Measurements from ENCODE around the gene FGF23.

FGF23 gene

DNA sequence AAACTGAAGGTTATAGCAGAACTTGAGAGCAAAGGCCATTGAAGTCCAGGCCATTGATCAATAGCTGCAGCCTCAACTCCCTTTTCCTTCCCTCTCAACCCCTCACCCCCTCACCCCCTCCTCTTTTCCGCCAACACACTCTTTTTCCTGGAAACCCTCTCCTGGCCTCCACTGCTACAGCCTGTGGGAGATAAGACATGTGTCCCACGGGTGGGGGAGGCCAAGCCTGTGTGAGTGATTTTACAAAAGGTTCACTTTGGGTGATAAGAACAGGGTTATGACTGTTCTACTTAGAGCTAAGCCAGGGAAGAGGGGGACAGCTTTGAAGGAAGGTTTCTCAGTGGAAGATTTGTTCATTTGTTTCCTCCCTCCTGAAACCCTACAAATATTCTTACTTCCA is 9.2 kb upstream of the FGF23 start:
- Histone ChIP-seq H3K9me2 (replicated peaks; ENCODE audit: insufficient read depth, low read length) (no peaks in the 10 kb centered on the region), H2AFZ (ENCODE audit: low read depth, low read length, severe bottlenecking) (no peak overlapping the region), H3K79me2 (ENCODE audit: insufficient read depth, low read length) (no peaks in the 10 kb centered on the region), H3K4me2 (ENCODE audit: low read depth, low read length, poor library complexity, severe bottlenecking) (no peak overlapping the region), H3K27ac (ENCODE audit: low read depth, low read length) (no peak overlapping the region), H4K20me1 (ENCODE audit: low read depth, low read length) (no peaks in the 10 kb centered on the region), H3K36me3 (ENCODE audit: low read length) (no peaks in the 10 kb centered on the region), H3K9me3 (ENCODE audit: insufficient read depth, low read length) (no peaks in the 10 kb centered on the region), H3F3A (ENCODE audit: insufficient read depth) (no peaks in the 10 kb centered on the region), H3K9ac (ENCODE audit: low read length) (no peak overlapping the region), H3K27me3 (ENCODE audit: low read length) (no peaks in the 10 kb centered on the region), H3K4me3 (ENCODE audit: insufficient read depth, low read length, poor library complexity, severe bottlenecking) (no peak overlapping the region)
- TF ChIP-seq, protein P1, sequence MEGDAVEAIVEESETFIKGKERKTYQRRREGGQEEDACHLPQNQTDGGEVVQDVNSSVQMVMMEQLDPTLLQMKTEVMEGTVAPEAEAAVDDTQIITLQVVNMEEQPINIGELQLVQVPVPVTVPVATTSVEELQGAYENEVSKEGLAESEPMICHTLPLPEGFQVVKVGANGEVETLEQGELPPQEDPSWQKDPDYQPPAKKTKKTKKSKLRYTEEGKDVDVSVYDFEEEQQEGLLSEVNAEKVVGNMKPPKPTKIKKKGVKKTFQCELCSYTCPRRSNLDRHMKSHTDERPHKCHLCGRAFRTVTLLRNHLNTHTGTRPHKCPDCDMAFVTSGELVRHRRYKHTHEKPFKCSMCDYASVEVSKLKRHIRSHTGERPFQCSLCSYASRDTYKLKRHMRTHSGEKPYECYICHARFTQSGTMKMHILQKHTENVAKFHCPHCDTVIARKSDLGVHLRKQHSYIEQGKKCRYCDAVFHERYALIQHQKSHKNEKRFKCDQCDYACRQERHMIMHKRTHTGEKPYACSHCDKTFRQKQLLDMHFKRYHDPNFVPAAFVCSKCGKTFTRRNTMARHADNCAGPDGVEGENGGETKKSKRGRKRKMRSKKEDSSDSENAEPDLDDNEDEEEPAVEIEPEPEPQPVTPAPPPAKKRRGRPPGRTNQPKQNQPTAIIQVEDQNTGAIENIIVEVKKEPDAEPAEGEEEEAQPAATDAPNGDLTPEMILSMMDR (IDR thresholded peaks at IDR 0.05; ENCODE audit: insufficient read depth, low read length, poor library complexity, severe bottlenecking), result no peak
- no peak for TF ChIP-seq EZH2phosphoT487 (conservative IDR thresholded peaks at IDR 0.05; ENCODE audit: low read length)

DNA sequence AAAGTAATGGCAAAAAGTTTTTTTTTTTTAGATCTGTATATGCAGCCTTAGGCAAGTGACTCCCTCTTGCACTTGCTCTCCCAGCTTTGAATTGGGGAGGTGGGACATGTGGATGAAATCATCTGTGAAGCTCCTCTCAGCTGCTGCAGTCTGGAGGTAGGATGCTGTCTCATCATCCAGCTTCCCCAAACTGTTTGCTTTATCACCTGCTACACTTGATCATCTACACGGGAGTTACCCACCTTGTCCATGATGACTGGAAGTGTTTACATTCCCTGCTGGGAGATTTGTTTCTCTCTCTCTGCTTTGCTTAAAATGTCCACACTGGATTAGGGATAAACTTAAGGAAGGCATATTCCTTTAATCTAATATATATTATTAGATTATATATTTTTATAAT is 8.5 kb upstream of the FGF23 start:
- no peaks in the 10 kb centered on the region for H3K27me3 ChIP-seq (ENCODE audit: low read length)
- H3K4me3 ChIP-seq (ENCODE audit: insufficient read depth, low read length, poor library complexity, severe bottlenecking), result no peak overlapping the region
- no peaks in the 10 kb centered on the region for H4K20me1 ChIP-seq (ENCODE audit: low read depth, low read length)
- H3K9me3 ChIP-seq (ENCODE audit: insufficient read depth, low read length), result no peaks in the 10 kb centered on the region
- no peaks in the 10 kb centered on the region for H3K79me2 ChIP-seq (ENCODE audit: insufficient read depth, low read length)
- no peaks in the 10 kb centered on the region for H3F3A ChIP-seq (ENCODE audit: insufficient read depth)
- no peaks in the 10 kb centered on the region for H3K36me3 ChIP-seq (ENCODE audit: low read length)
- TF ChIP-seq, protein P1 (IDR thresholded peaks at IDR 0.05; ENCODE audit: insufficient read depth, low read length, poor library complexity, severe bottlenecking), result no peak
- TF ChIP-seq EZH2phosphoT487 (conservative IDR thresholded peaks at IDR 0.05; ENCODE audit: low read length), result no peak
- no peak overlapping the region for H2AFZ ChIP-seq (ENCODE audit: low read depth, low read length, severe bottlenecking)
- H3K9me2 ChIP-seq (replicated peaks; ENCODE audit: insufficient read depth, low read length), result no peaks in the 10 kb centered on the region
- no peak overlapping the region for H3K4me2 ChIP-seq (ENCODE audit: low read depth, low read length, poor library complexity, severe bottlenecking)
- no peak overlapping the region for H3K27ac ChIP-seq (ENCODE audit: low read depth, low read length)
- H3K9ac ChIP-seq (ENCODE audit: low read length), result no peak overlapping the region

DNA sequence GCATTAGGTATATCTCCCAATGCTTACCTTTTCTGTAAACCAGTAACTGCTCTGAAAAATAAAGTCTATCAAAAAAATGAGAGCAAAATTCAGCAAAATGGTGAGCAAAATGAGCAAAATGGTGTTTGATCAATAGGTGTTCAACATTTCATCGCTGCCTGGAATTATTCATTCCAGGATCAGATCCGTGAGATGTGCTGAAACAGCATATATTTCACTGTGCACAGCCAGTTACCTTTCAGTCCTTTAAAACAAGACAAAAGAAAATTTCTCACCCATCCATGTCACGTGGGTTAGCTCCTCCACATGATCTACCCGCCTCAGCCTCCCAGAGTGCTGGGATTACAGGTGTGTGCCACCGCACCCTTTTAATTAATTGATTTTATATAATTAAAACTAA is 8.1 kb upstream of the FGF23 start:
- Histone ChIP-seq H4K20me1 (ENCODE audit: low read depth, low read length) (no peaks in the 10 kb centered on the region), H3K9me3 (ENCODE audit: insufficient read depth, low read length) (no peaks in the 10 kb centered on the region), H3K9ac (ENCODE audit: low read length) (no peak overlapping the region), H3K27ac (ENCODE audit: low read depth, low read length) (no peak overlapping the region), H3K4me2 (ENCODE audit: low read depth, low read length, poor library complexity, severe bottlenecking) (no peak overlapping the region), H2AFZ (ENCODE audit: low read depth, low read length, severe bottlenecking) (no peak overlapping the region), H3K4me3 (ENCODE audit: insufficient read depth, low read length, poor library complexity, severe bottlenecking) (no peak overlapping the region), H3K27me3 (ENCODE audit: low read length) (no peaks in the 10 kb centered on the region), H3K36me3 (ENCODE audit: low read length) (no peaks in the 10 kb centered on the region), H3K9me2 (replicated peaks; ENCODE audit: insufficient read depth, low read length) (no peaks in the 10 kb centered on the region), H3F3A (ENCODE audit: insufficient read depth) (no peaks in the 10 kb centered on the region), H3K79me2 (ENCODE audit: insufficient read depth, low read length) (no peaks in the 10 kb centered on the region)
- no peak for TF ChIP-seq EZH2phosphoT487 (conservative IDR thresholded peaks at IDR 0.05; ENCODE audit: low read length)
- TF ChIP-seq, protein P1 (IDR thresholded peaks at IDR 0.05; ENCODE audit: insufficient read depth, low read length, poor library complexity, severe bottlenecking), result no peak

All from SU-DHL-6 (cell line).